Osteocyte (in vitro differentiated cells): ENCODE measurements around the gene IRS2. TPM values are rescaled to one million over a fixed set of nuclear protein-coding genes. Genes with fewer than 3 reads are reported as not detected.

Source experiments
- DNase-seq: peaks from one replicate; pipeline ENCODE4 v3.0.0; 2021; ENCODE audit warnings: mixed read lengths; ENCODE audit not compliant: unreplicated experiment; ENCODE audit errors: extremely low spot score
- H3K27ac Mint-ChIP-seq: one replicate; pipeline ENCODE4 v1.8.0; 2021; ENCODE audit warnings: mild to moderate bottlenecking, mixed read lengths; ENCODE audit not compliant: unreplicated experiment
- H3K27me3 Mint-ChIP-seq: one replicate; pipeline ENCODE4 v1.8.0; 2021; ENCODE audit warnings: mixed read lengths; ENCODE audit not compliant: unreplicated experiment
- H3K36me3 Mint-ChIP-seq: one replicate; pipeline ENCODE4 v1.8.0; 2021; ENCODE audit warnings: mixed read lengths; ENCODE audit not compliant: unreplicated experiment
- H3K4me1 Mint-ChIP-seq: one replicate; pipeline ENCODE4 v1.8.0; 2021; ENCODE audit warnings: mixed read lengths; ENCODE audit not compliant: unreplicated experiment
- H3K4me3 Mint-ChIP-seq: one replicate; pipeline ENCODE4 v1.8.0; 2021; ENCODE audit warnings: mild to moderate bottlenecking, moderate library complexity, mixed read lengths; ENCODE audit not compliant: unreplicated experiment
- H3K9me3 Mint-ChIP-seq: one replicate; pipeline ENCODE4 v1.8.0; 2021; ENCODE audit warnings: mixed read lengths; ENCODE audit not compliant: unreplicated experiment
- total RNA-seq: library from RNA; stranded (reverse); gene quantifications from 2 replicates; pipeline ENCODE4 v1.2.1, GENCODE V29; 2021
- TF ChIP-seq, protein P1 (sequence below): fragments of 200-600 bp; sonication (generic); IDR thresholded peaks from 2 replicates; pipeline ENCODE4 v1.5.0; 2021; ENCODE audit warnings: antibody characterized with exemption, mild to moderate bottlenecking, moderate library complexity

IRS2 gene
- total RNA-seq, 1 donor from 2014 or later = 52.3 TPM

DNA sequence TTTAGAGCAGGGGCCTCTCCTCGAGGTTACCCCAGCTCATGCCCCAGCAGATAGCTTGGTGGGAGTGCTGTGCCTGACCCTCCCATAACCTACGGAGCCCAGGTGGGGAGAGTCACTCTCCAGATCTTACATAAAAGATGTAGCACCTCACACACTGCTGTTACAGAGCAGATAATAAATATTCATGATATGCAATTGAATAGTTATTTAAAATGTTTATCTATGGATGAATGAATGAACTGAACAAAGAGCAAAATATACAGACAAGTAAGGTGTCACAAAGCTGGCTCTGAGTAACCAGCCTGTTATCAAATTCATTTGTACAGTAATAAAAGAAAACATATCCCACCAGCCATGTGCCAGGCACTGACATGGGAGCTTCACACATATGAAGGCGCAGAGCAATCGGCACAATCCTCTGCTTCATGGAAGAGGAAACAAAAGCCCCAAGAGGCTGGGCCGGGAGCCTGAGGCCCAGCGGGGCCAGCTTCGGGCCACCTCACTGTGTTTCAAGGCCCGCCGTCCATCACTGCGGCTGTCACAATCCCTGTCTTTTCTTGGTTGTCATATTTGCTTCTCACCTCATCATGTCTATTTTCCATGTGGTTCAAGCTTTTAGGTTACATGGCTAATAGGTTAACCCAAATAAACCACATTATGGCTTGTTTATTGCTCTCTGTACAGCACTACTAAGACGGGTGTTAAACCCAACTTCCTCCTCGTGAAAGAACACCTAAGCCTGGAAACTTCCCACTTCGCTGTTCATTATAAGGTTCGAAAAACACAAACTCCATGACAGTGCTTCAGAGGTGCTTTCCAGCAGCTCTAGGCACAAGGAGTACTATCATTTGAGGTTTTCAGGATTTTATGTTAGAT, 78.4 kb downstream of the IRS2 start:
- Mint-ChIP-seq H3K9me3 (peaks cover 4% of the 10 kb centered on the region), H3K27me3 (no peaks in the 10 kb centered on the region), H3K4me1 (no peaks in the 10 kb centered on the region), H3K36me3 (no peaks in the 10 kb centered on the region), H3K27ac (no peak overlapping the region), H3K4me3 (no peak overlapping the region)
- no peak for DNase-seq
- TF ChIP-seq, protein P1, sequence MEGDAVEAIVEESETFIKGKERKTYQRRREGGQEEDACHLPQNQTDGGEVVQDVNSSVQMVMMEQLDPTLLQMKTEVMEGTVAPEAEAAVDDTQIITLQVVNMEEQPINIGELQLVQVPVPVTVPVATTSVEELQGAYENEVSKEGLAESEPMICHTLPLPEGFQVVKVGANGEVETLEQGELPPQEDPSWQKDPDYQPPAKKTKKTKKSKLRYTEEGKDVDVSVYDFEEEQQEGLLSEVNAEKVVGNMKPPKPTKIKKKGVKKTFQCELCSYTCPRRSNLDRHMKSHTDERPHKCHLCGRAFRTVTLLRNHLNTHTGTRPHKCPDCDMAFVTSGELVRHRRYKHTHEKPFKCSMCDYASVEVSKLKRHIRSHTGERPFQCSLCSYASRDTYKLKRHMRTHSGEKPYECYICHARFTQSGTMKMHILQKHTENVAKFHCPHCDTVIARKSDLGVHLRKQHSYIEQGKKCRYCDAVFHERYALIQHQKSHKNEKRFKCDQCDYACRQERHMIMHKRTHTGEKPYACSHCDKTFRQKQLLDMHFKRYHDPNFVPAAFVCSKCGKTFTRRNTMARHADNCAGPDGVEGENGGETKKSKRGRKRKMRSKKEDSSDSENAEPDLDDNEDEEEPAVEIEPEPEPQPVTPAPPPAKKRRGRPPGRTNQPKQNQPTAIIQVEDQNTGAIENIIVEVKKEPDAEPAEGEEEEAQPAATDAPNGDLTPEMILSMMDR = no peak

DNA sequence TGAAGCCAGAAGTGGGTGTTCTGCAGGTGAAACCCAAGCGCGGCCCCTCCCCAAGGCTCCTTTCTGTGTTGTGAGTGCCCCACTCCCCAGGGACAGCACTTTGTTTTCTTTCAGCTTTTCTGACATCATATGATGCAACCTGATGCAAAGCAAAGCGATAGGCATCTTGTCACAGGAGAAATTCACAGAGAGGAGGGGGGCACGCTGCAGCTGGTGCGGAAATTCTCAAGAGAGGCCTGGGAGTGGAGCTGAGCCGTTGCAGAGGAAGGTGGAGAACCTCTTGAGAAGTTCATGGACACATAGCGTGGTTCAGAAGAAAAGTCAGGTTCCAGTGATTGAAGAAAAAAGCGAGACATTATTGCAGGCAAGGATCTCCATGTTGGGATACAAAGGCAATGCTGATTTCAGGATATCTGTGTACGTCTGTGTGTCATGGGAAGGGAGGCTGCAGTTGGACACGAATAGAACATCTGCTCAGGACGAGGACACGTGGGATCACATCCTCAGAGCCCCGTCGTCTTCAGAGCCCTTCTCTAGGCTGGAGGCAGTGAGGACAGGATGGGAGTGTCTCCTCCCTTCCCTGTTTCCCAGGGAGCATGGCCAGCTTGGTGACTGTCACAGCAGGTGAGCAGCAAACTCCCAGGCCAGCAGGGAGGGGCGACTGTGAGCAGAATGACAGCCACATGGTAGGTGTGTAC, 79.2 kb downstream of the IRS2 start:
- no peak for DNase-seq
- H3K27me3 Mint-ChIP-seq = no peaks in the 10 kb centered on the region
- TF ChIP-seq, protein P1 = no peak
- no peak overlapping the region for H3K4me3 Mint-ChIP-seq
- peaks cover 4% of the 10 kb centered on the region for H3K9me3 Mint-ChIP-seq
- no peaks in the 10 kb centered on the region for H3K4me1 Mint-ChIP-seq
- no peaks in the 10 kb centered on the region for H3K36me3 Mint-ChIP-seq
- no peak overlapping the region for H3K27ac Mint-ChIP-seq

DNA sequence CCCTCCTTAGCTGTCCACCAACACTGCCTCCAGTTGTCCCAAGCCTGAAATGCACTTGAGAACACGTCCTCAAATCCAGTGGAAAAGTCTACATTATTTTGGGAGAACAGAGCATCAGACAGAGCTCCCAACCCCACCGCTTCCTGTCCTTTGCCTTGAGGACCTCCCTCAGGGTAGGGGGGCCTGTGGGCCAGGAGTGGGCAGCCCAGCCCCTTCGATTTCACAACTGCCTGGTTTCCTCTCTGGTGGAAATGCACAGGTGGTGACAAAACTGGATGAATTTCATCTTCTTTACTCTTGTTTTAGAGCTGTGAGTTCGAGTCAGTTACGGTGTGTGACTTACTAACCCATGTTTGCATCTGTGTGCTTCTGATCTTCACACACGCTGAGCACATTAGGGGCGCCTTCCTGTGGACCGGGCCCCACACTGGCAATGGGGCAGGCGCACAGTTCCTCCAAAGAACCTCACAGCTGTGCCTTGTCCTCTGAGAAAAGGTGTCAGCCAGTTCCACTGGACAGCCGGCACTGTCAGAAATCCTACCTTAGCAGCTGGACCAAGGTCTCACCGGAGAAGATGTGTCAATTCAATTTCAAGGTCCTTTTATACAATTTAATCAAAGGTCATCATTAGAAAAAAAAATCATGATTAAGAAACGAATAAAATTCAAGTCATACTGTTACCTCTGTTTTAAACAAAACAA, 80.2 kb downstream of the IRS2 start:
- Mint-ChIP-seq H3K36me3 (no peaks in the 10 kb centered on the region), H3K4me3 (no peak overlapping the region), H3K27ac (no peak overlapping the region), H3K9me3 (peaks cover 4% of the 10 kb centered on the region), H3K27me3 (no peaks in the 10 kb centered on the region), H3K4me1 (no peaks in the 10 kb centered on the region)
- TF ChIP-seq, protein P1 = no peak
- DNase-seq = no peak

DNA sequence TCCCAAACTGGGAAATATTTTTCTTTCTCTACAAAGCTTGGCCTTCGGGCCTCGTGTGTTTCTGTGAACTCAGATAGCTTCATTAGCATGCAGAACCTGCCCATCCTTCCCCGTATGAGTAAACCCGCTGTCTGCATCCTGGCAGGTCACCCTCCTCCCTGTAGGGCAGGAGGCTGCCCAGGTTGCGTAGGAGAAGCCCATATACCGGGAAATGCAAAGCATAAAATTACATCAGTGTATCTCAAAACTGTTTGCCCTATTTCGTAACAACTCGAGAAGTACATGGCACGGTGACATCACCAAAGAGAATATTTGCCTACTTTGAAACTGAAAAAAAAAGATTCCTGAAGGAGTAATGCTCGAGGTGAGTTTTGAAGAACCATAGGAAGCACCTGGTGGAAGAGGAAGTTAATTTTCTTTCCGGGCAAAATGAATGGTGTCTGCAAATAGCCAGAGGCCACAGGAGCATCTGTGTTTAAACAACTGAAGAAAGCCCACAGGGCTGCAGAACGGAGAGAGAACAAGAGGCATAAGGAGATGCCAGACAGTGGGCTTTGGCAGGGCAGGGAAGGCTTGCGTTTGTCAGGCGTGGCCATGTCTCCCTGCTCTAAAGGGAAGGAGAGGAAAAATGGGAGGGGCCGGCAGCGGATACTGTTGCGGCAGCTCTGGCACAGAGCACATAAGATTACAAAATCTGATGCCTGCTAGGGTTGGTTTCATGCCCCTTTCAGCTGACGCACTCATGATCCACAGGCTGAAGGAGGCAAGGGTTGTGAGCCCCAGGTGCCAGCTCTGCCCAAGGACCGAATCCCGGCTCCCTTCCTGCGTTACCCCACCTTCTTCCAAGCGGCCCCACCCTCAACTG, 81.4 kb downstream of the IRS2 start:
- H3K27ac Mint-ChIP-seq = no peak overlapping the region
- H3K36me3 Mint-ChIP-seq = no peaks in the 10 kb centered on the region
- H3K4me1 Mint-ChIP-seq = peaks cover 7% of the 10 kb centered on the region
- TF ChIP-seq, protein P1 = no peak
- H3K4me3 Mint-ChIP-seq = no peak overlapping the region
- no peak for DNase-seq
- peaks cover 4% of the 10 kb centered on the region for H3K9me3 Mint-ChIP-seq
- H3K27me3 Mint-ChIP-seq = no peaks in the 10 kb centered on the region
